Thyroid gland (tissue), 4 donors: ENCODE data around the gene TPT1.

Experiments
- CTCF ChIP-seq, 6 experiments: fragments of 200-600 bp in 3 of 6; fragments of 450-650 bp in 3 of 6; sonication (generic) in 3 of 6; IDR thresholded peaks; one replicate each; pipeline ENCODE4 v1.5.1; 2016 to 2019; ENCODE audit warnings: antibody characterized with exemption in 6 of 6, mild to moderate bottlenecking in 2 of 6, inconsistent platforms in 1 of 6, moderate library complexity in 1 of 6
- POLR2A ChIP-seq, 2 donors: fragments of 450-650 bp; IDR thresholded peaks; one replicate each; pipeline ENCODE4 v1.6.1; 2017; ENCODE audit warnings: antibody characterized with exemption in 2 of 2, mild to moderate bottlenecking in 2 of 2, moderate library complexity in 1 of 2

- no peak for TF ChIP-seq CTCF (IDR thresholded peaks at IDR 0.05)
- TF ChIP-seq POLR2A (IDR thresholded peaks at IDR 0.05) = no peak
Observed at GRCh38 chr13:45364876-45365557, 24.0 kb upstream of the TPT1 start.
